Progenitor cell of endocrine pancreas (in vitro differentiated cells): ENCODE measurements around the gene AIFM2. TPM values are rescaled to one million over a fixed set of nuclear protein-coding genes. Genes with fewer than 3 reads are reported as not detected.
A peak's percentile ranks its signal among the peaks of the same experiment; 100 is the strongest.
"Not testable (repeated sequence)": the region's sequence is repeated elsewhere in the genome, so short reads cannot be mapped to it uniquely, and the experiment has no call there.

Source experiments
- DNase-seq: peaks from one replicate; pipeline ENCODE4 v3.0.0; 2021; ENCODE audit warnings: low spot score; ENCODE audit not compliant: unreplicated experiment
- H3K27ac Mint-ChIP-seq: 2 replicates; pipeline ENCODE4 v1.8.0; 2021; ENCODE audit warnings: mild to moderate bottlenecking, moderate library complexity, mixed read lengths
- H3K27me3 Mint-ChIP-seq: 2 replicates; pipeline ENCODE4 v1.8.0; 2021; ENCODE audit warnings: mixed read lengths
- H3K36me3 Mint-ChIP-seq: 2 replicates; pipeline ENCODE4 v1.8.0; 2022; ENCODE audit warnings: mixed read lengths; ENCODE audit not compliant: insufficient read depth
- H3K4me1 Mint-ChIP-seq: 2 replicates; pipeline ENCODE4 v1.8.0; 2021; ENCODE audit warnings: low read depth, mixed read lengths
- H3K4me3 Mint-ChIP-seq: 2 replicates; pipeline ENCODE4 v1.8.0; 2021; ENCODE audit warnings: low read depth, mild to moderate bottlenecking, moderate library complexity, mixed read lengths
- H3K9me3 Mint-ChIP-seq: 2 replicates; pipeline ENCODE4 v1.8.0; 2021; ENCODE audit warnings: low read depth, mixed read lengths
- total RNA-seq: library from RNA; stranded (reverse); gene quantifications from 2 replicates; pipeline ENCODE4 v1.2.1, GENCODE V29; 2021
- TF ChIP-seq, protein P1 (sequence below): fragments of 200-600 bp; sonication (generic); IDR thresholded peaks from one replicate; pipeline ENCODE4 v1.5.0; 2021; ENCODE audit warnings: antibody characterized with exemption, mild to moderate bottlenecking; ENCODE audit not compliant: unreplicated experiment

AIFM2 gene
- total RNA-seq, 1 donor from 2014 or later: 10.9 TPM

DNA sequence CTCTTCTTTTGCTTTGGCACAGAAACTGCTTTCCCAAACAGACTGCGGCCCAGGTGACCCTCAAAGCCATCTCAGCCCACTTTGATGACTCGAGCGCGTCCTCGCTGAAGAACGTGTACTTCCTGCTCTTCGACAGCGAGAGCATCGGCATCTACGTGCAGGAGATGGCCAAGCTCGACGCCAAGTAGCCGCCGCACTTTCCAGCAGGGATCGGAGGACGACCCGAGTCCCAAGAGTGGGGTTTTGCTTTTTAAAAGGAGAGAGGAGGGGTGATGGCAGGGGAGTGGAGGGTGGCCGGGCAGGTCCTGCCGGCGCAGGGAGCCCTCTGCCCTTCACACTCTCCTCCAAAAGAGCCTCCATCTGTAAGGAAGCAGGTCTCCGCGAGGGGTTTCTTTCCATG lies 21.1 kb downstream of the AIFM2 start:
- no peak for DNase-seq
- peaks cover 28% of the 10 kb centered on the region for H3K36me3 Mint-ChIP-seq
- H3K27ac Mint-ChIP-seq: peak overlapping the region; percentile 88
- TF ChIP-seq, protein P1, sequence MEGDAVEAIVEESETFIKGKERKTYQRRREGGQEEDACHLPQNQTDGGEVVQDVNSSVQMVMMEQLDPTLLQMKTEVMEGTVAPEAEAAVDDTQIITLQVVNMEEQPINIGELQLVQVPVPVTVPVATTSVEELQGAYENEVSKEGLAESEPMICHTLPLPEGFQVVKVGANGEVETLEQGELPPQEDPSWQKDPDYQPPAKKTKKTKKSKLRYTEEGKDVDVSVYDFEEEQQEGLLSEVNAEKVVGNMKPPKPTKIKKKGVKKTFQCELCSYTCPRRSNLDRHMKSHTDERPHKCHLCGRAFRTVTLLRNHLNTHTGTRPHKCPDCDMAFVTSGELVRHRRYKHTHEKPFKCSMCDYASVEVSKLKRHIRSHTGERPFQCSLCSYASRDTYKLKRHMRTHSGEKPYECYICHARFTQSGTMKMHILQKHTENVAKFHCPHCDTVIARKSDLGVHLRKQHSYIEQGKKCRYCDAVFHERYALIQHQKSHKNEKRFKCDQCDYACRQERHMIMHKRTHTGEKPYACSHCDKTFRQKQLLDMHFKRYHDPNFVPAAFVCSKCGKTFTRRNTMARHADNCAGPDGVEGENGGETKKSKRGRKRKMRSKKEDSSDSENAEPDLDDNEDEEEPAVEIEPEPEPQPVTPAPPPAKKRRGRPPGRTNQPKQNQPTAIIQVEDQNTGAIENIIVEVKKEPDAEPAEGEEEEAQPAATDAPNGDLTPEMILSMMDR: no peak
- H3K4me3 Mint-ChIP-seq: no peak overlapping the region
- H3K27me3 Mint-ChIP-seq: no peaks in the 10 kb centered on the region
- H3K4me1 Mint-ChIP-seq: peaks cover 2% of the 10 kb centered on the region
- H3K9me3 Mint-ChIP-seq: no peaks in the 10 kb centered on the region

GRCh38 chr10:70109064-70109729 lies 23.4 kb downstream of the AIFM2 start:
- no peaks in the 10 kb centered on the region for H3K4me1 Mint-ChIP-seq
- peak overlapping the region; percentile 69 for H3K27ac Mint-ChIP-seq
- peaks cover 24% of the 10 kb centered on the region for H3K36me3 Mint-ChIP-seq
- no peaks in the 10 kb centered on the region for H3K9me3 Mint-ChIP-seq
- TF ChIP-seq, protein P1: no peak
- no peak overlapping the region for H3K4me3 Mint-ChIP-seq
- DNase-seq: no peak
- H3K27me3 Mint-ChIP-seq: no peaks in the 10 kb centered on the region

GRCh38 chr10:70106958-70107791 lies 25.4 kb downstream of the AIFM2 start:
- no peak overlapping the region for H3K4me3 Mint-ChIP-seq
- H3K4me1 Mint-ChIP-seq: no peaks in the 10 kb centered on the region
- DNase-seq: peak; percentile 28
- no peaks in the 10 kb centered on the region for H3K27me3 Mint-ChIP-seq
- no peaks in the 10 kb centered on the region for H3K9me3 Mint-ChIP-seq
- TF ChIP-seq, protein P1: peak; percentile 58
- H3K36me3 Mint-ChIP-seq: peaks cover 25% of the 10 kb centered on the region
- peak overlapping the region; percentile 59 for H3K27ac Mint-ChIP-seq

- no peaks in the 10 kb centered on the region for H3K27me3 Mint-ChIP-seq
Measured at GRCh38 chr10:70101668-70102067, 31.0 kb downstream of the AIFM2 start.

DNA sequence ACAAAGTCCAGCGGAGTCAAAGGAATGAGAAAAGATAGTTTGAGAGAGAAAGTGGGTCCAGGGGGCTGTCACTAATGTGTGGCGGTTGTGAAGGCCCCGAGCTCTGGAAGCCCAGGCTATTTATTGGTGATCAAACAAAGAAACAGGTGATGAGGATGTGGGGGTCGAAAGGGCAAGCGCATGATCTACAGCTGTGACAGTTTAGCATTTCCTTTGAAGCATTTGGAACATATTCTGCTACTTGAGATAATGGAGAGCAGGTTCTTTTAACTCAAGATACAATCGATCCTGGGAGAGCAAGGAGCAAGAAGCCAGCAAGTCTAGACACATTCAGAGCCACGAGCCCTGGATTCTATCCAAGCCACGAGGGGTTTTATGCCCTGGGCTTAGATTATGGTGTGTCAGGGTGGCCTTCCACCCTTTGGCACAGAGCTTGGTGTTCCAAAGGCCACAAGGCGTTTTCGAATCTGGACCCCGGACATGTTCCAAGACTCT lies 31.5 kb downstream of the AIFM2 start:
- H3K27ac Mint-ChIP-seq, H3K4me1 Mint-ChIP-seq, DNase-seq, H3K9me3 Mint-ChIP-seq, H3K4me3 Mint-ChIP-seq, H3K27me3 Mint-ChIP-seq: not testable (repeated sequence)
- peaks cover 47% of the 10 kb centered on the region for H3K36me3 Mint-ChIP-seq

More at GRCh38 chr10:70101668-70102067, 31.0 kb downstream of the AIFM2 start:
- Mint-ChIP-seq H3K36me3 (peaks cover 45% of the 10 kb centered on the region), H3K4me3 (no peak overlapping the region), H3K27ac (no peak overlapping the region), H3K9me3 (no peaks in the 10 kb centered on the region), H3K4me1 (no peaks in the 10 kb centered on the region)
- DNase-seq: no peak
- TF ChIP-seq, protein P1: no peak
